Ramos (cell line): ENCODE data around the gene DNAI1.
"Not testable (repeated sequence)": the region's sequence is repeated elsewhere in the genome, so short reads cannot be mapped to it uniquely, and the experiment has no call there.

ENCODE experiments used
- in situ Hi-C: fragments of 300-500 bp; cut with MboI; formaldehyde crosslinking; loops from one replicate; pipeline ENCODE4 v1.14.3; 2022; ENCODE audit warnings: low sequenced_read_pairs; ENCODE audit not compliant: unreplicated experiment

The DNAI1 gene

GRCh38 chr9:34446468-34446891, 12.1 kb upstream of the DNAI1 start:
- in situ Hi-C loops = loop anchor here (25.0 kb wide), 1 partner anchor 141 kb away; the partner anchor contains the start of gene CNTFR

GRCh38 chr9:34446951-34447350, 11.7 kb upstream of the DNAI1 start:
- in situ Hi-C loops = loop anchor here (25.0 kb wide), 1 partner anchor 140 kb away; the partner anchor contains the start of gene CNTFR

DNA sequence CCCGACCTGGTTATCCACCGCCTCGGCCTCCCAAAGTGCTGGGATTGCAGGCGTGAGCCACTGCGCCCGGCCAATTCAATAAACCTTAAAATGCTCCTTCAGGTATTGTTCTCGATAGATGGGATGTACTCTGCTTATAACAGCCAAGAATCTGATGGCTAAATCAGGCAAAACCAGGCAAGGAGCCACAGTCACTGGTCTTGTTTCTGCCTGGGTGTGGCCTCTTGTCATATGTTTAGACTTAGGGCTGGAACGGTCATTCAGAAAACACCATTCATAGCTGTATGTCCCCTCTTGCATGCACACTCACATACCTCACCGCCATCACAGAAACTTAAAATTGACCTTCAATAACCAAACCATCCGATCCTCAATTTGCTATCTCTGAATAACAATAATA, 8.0 kb upstream of the DNAI1 start:
- in situ Hi-C loops = no loop called here

GRCh38 chr9:34451135-34451534, 7.5 kb upstream of the DNAI1 start:
- in situ Hi-C loops = no loop called here

DNA sequence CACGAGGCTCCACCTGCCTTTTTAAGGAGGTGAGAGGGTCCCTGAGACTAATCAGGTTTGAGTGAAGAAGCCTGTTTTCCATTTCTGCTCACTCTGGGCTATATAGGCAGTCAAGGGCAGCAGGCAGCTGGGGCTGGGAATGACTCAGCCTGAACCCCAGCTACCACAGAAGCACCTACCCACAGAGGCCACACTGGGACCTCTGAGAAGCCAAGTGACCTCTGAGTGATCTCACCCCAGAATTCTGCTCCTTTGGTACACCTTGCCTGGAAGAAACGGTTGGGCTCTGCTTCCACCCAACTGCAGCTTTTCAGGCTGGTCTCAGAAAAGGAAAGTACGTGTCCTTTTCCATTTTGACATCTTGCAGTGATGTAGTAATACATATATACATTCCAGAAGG, 7.1 kb upstream of the DNAI1 start:
- in situ Hi-C loops = no loop called here

- in situ Hi-C loops = no loop called here
Observed at GRCh38 chr9:34452568-34452967, 6.0 kb upstream of the DNAI1 start.

GRCh38 chr9:34454571-34455065, 4.0 kb upstream of the DNAI1 start:
- in situ Hi-C loops = no loop called here

DNA sequence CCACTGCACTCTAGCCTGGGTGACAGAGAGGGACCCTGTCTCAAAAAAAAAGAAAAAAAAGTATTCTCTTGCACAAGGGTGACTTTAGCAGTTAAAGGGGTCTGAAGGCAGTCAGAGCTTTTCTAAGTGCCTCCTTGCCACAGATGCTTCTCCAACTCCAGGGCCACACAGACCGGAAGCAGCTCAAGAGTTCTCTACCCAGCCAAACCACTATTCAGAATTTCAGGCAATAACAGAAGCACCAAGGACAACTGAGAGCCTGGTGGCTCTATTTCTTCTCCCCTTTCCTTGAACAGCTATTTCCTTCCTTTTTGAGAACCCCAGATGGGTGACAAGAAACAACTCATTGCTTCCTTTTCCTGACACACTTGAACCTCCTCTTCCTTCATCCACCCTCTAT, 2.5 kb upstream of the DNAI1 start:
- in situ Hi-C loops = no loop called here

- in situ Hi-C loops = no loop called here
Observed at GRCh38 chr9:34456746-34457145, 1.9 kb upstream of the DNAI1 start.

DNA sequence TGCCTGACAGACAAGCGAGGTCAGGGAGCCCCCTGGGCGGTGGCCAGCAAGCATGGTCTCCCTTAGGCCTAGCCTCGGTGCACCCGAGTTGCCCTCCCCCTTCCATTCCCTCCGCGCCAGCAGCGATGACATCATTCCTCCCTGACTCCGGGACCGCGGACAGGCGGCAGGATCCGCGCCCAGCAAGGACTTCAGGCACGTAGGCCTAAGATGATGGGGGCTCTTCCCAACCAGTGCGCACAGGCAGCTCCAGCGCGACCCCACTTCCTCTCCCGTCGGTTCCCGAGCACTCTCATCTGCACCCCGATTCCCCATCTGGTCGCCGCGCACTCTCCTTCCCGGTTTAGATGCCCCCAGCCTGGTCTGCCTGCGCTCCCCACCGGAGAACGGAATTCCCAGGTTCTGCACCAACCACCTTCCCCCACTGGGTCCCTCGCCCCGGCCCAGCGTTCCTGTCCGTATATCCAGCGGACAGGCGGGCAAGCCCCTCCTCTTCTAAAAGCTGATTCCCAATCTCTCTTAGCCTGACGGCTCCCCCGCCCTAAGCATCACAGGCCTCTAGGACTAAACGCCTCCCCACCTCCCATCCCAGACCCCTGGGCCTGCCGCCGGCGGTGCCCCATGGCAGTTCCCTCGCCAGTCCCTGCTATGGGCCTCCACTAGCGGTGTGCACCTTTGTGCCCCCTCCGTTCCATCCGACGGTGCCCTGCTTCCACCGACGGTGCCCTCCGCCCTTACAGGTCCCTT, 1.2 kb upstream of the DNAI1 start:
- in situ Hi-C loops = no loop called here

- in situ Hi-C loops = no loop called here
Observed at GRCh38 chr9:34458959-34459340, 345 bp downstream of the DNAI1 start.

DNA sequence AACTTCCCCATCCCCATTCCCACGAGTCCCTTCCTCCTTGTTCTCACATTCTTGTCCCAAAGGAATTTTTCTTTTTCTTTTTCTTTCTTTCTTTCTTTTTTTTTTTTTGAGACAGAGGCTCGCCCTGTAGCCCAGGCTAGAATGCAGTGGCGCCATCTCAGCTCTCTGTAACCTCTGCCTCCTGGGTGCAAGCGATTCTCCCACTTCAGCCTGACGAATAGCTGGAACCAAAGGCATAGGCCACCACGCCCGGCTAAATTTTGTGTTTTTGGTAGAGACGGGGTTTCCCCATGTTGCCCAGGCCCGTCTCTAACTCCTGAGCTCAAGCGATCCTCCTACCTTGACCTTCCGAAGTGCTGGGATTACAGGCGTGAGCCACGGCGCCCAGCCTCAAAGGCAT, 751 bp downstream of the DNAI1 start:
- in situ Hi-C loops = no loop called here

GRCh38 chr9:34459941-34460340, 1.3 kb downstream of the DNAI1 start:
- in situ Hi-C loops = no loop called here

- in situ Hi-C loops = no loop called here
Observed at GRCh38 chr9:34463098-34463900, 4.7 kb downstream of the DNAI1 start.

DNA sequence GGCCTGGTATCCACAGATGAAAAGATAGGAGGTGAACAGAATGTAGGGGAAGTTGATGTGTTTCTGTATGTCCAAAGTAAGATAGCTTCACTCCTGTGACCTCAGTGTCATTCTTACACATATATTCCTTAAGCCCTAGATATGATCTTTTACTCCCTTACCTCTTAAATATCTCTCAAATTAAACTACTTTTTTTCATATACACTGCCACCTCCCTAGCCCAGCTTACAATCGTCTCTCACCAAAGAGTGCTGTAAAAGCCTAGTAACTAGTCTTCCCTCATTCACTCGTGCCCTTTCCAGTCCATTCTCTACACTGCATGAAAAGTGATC, 5.3 kb downstream of the DNAI1 start:
- in situ Hi-C loops = no loop called here

- in situ Hi-C loops = no loop called here
Observed at GRCh38 chr9:34464571-34464970, 6.0 kb downstream of the DNAI1 start.

DNA sequence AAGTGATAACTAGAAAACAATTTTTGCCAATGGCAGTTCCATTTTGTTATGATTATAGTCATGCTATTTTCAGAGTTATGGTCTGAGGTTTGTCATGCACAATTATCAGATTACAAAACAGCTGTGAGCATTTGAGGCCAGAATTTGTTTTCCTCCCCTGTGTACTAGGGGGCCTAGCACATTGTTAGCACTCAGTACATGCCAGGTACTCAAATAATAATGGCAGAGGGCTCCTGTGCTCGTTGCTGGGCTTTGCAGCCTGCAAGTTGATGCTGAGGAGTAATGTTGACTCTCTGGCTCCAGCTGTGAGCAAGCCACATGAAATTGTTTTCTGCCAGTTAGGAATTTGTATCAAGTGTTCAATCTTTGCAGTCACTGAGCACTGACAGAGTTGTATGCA, 6.9 kb downstream of the DNAI1 start:
- in situ Hi-C loops = no loop called here

- in situ Hi-C loops = no loop called here
Observed at GRCh38 chr9:34475097-34475496, 16.5 kb downstream of the DNAI1 start.

- in situ Hi-C loops = no loop called here
Observed at GRCh38 chr9:34477541-34477940, 18.9 kb downstream of the DNAI1 start.

- in situ Hi-C loops = no loop called here
Observed at GRCh38 chr9:34479431-34479866, 20.8 kb downstream of the DNAI1 start.

GRCh38 chr9:34481620-34482019, 23.0 kb downstream of the DNAI1 start:
- in situ Hi-C loops = not testable (repeated sequence)
